Stimulated activated CD4-positive, alpha-beta T cell treated with anti-CD3 and anti-CD28 coated beads, Interleukin-1b, Interleukin-23, amount 100 ng/mL, for 1 hour (primary cell): ENCODE measurements around the gene INTS6L.
"Not testable (repeated sequence)": the region's sequence is repeated elsewhere in the genome, so short reads cannot be mapped to it uniquely, and the experiment has no call there.

Experiments used
- DNase-seq, 2 donors: peaks; one replicate each; pipeline ENCODE4 v3.0.0-alpha.2; 2020; ENCODE audit warnings: low read depth in 2 of 2

Gene INTS6L

GRCh38 chrX:135528254-135528653, 7.8 kb downstream of the INTS6L start:
- no peak for DNase-seq

- no peak for DNase-seq
Observed at GRCh38 chrX:135528756-135529155, 8.3 kb downstream of the INTS6L start.

GRCh38 chrX:135530097-135530496, 9.6 kb downstream of the INTS6L start:
- no peak for DNase-seq

GRCh38 chrX:135531813-135532212, 11.4 kb downstream of the INTS6L start:
- no peak for DNase-seq

GRCh38 chrX:135535077-135535940, 14.8 kb downstream of the INTS6L start:
- no peak for DNase-seq

- no peak for DNase-seq
Observed at GRCh38 chrX:135536877-135537276, 16.4 kb downstream of the INTS6L start.

- no peak for DNase-seq
Observed at GRCh38 chrX:135541351-135541750, 20.9 kb downstream of the INTS6L start.

GRCh38 chrX:135543172-135543571, 22.7 kb downstream of the INTS6L start:
- no peak for DNase-seq

- no peak for DNase-seq
Observed at GRCh38 chrX:135543924-135544323, 23.5 kb downstream of the INTS6L start.

- DNase-seq: no peak
Observed at GRCh38 chrX:135544338-135544948, 24.0 kb downstream of the INTS6L start.

GRCh38 chrX:135547767-135548166, 27.3 kb downstream of the INTS6L start:
- DNase-seq: no peak

- no peak for DNase-seq
Observed at GRCh38 chrX:135549519-135549918, 29.1 kb downstream of the INTS6L start.

GRCh38 chrX:135556055-135556454, 35.6 kb downstream of the INTS6L start:
- DNase-seq: no peak

- DNase-seq: no peak
Observed at GRCh38 chrX:135557344-135557743, 36.9 kb downstream of the INTS6L start.

GRCh38 chrX:135572436-135572835, 52.0 kb downstream of the INTS6L start:
- DNase-seq: no peak

- no peak for DNase-seq
Observed at GRCh38 chrX:135581496-135581895, 61.0 kb downstream of the INTS6L start.

GRCh38 chrX:135585153-135585552, 64.7 kb downstream of the INTS6L start:
- DNase-seq: no peak

- no peak for DNase-seq
Observed at GRCh38 chrX:135591871-135592270, 71.4 kb downstream of the INTS6L start.

GRCh38 chrX:135594049-135594448, 73.6 kb downstream of the INTS6L start:
- DNase-seq: not testable (repeated sequence)

GRCh38 chrX:135594453-135594852, 74.0 kb downstream of the INTS6L start:
- not testable (repeated sequence) for DNase-seq

- no peak for DNase-seq
Observed at GRCh38 chrX:135595543-135595942, 75.1 kb downstream of the INTS6L start.

GRCh38 chrX:135596495-135596894, 76.0 kb downstream of the INTS6L start:
- DNase-seq: peak; percentile 4 to 17

- DNase-seq: no peak
Observed at GRCh38 chrX:135605906-135606305, 85.4 kb downstream of the INTS6L start.
